ENCODE results near the gene METTL24.
"Not testable (repeated sequence)": the region's sequence is repeated elsewhere in the genome, so short reads cannot be mapped to it uniquely, and the experiment has no call there.

METTL24 gene

DNA sequence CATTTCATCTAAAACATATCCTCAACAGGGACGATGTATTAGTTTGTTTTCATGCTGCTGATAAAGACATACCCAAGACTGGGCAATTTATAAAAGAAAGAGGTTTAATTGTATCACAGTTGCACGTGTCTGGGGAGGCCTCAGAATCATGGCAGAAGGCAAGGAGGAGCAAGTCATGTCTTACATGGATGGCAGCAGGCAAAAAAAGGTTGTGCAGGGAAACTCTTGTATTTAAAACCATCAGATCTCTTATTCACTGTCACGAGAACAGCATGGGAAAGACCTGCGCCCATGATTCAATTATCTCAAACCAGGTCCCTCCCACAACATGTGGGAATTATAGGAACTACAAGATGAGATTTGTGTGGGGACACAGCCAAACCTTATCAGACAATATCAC is 48.7 kb downstream of the METTL24 start:
- DNase-seq: not testable (repeated sequence)

DNA sequence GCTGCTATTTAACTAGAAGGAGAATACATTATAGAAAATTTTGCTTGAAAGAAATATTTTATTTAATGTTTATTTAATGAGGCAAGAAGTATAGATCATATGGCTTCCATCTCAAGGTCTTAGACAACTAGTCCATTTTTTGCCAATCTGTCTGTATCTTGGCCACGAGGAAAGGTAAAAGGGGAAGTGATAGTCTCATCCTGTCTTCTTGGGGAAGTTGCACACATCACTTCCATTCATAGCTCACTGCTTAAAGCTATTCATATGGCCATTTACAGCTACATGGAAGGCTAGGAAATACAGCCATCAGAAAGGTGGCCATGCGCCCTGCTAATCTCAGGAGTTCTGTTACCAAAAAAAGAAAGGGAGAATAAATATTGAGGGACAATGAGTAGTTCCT is 50.8 kb downstream of the METTL24 start:
- no peak for DNase-seq

- not testable (repeated sequence) for DNase-seq
Observed at GRCh38 chr6:110305832-110306231, 52.3 kb downstream of the METTL24 start.

- DNase-seq: not testable (repeated sequence)
Observed at GRCh38 chr6:110303692-110304091, 54.5 kb downstream of the METTL24 start.

DNA sequence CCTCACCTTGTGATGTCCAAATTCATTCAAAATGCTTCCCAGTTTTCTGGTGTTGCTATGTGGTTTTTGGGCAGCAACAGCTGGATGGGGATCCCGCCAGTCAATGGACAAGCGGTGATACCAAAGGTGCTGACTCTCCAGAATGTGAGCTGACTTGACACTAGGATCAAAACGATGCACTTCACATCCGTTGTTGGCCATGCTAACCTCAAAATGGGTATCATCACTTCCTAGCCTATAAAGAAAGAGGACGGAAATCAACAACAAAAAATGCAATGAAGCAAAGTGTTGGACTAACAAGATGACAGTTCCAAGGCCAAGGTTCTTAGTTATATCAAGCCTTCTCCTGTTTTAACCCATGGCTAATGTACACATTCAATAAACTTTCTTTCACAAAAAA is 59.2 kb downstream of the METTL24 start:
- no peak for DNase-seq

- no peak for DNase-seq
Observed at GRCh38 chr6:110298411-110298810, 59.7 kb downstream of the METTL24 start.

GRCh38 chr6:110296241-110297025 is 61.7 kb downstream of the METTL24 start:
- DNase-seq: no peak

- no peak for DNase-seq
Observed at GRCh38 chr6:110295451-110296165, 62.5 kb downstream of the METTL24 start.

- DNase-seq: no peak
Observed at GRCh38 chr6:110287462-110288341, 70.4 kb downstream of the METTL24 start.

DNA sequence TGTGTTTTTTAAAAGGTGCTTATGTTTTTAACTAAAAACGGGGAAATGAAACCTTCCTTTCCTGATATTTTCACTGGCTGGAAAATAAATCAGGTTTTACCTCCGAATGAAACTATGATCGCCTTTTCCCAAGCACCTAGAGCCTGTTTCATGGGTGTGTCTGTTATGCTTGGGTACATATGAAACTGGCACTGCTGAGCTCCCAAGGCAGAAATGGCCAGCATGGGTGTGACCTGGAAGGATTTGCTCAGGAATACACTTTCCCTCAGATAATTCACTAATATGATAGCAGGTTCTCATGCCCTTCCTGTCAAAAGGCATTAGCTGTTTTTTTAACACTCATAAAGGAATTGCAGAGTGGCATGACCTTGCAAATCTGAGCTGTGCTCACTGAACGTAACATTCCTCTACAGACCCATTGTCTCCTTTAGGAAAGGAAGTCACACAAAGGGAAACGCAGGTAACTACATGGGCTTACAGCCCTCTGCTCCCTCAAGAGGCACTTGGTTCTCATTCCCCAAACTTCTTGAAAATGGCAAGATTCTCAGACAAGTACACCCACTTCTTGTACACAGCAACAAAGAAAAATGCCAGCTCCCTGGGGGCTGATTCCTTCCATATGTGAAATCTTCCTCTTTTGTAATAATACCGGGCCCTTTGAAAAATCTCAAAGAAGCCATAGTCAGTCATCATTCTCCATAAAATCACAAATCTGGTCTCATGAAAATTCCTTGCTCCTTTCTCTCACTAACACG is 72.7 kb downstream of the METTL24 start:
- no peak for DNase-seq

GRCh38 chr6:110284855-110285254 is 73.3 kb downstream of the METTL24 start:
- no peak for DNase-seq

GRCh38 chr6:110283657-110284056 is 74.5 kb downstream of the METTL24 start:
- DNase-seq: no peak

DNA sequence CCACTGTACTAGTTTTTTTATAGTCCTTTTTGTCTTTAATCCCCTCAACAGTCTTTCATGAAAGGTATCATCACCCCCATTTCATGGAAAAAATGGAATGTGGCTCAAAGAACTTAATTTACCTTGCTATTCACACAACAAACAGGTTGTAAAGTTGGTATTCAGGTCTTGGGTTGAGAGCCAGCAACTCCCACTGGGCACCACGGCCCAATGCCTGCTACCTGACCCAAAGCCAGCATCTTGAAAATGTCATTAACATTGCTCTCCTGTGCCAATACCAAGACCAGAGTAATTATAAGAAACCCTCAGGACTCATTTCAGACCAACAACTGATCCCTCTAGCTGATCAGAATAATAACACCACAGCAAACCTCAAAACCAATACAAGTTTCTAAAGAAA is 75.7 kb downstream of the METTL24 start:
- no peak for DNase-seq

- no peak for DNase-seq
Observed at GRCh38 chr6:110277100-110277665, 81.0 kb downstream of the METTL24 start.

- not testable (repeated sequence) for DNase-seq
Observed at GRCh38 chr6:110272781-110273180, 85.4 kb downstream of the METTL24 start.

DNA sequence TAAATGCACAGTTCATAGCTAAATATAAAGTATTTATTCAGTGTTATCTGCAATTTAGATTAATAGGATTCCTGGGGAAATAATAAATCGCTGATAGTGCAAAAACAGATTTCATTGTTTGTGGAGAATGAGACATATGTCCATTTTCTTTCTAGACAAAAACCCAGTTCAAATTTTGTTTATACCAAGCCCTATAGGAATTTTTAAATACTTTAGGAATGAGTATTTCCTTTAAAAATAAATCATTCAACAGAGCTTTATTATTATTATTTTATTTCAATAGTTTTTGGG is 86.5 kb downstream of the METTL24 start:
- no peak for DNase-seq

DNA sequence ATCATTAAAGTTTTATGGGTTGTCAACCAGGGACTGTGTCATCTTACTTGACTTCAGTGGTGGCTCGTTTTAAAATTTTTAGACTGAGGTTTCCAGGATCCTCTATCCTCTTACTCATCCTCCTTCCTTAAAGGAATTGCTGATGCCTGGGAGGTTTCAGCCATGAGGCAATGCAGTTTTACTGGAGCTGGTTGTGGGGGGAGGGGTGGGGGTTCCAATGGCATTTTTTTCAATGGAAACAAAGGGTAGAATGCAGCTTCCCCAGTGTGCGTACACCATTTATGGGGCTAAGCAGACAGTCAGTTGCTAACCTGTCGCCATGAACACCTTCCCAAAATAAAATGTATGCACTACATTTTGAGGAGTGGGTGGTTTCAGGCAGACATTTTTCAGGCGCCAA is 88.0 kb downstream of the METTL24 start:
- no peak for DNase-seq

- no peak for DNase-seq
Observed at GRCh38 chr6:110269623-110270022, 88.5 kb downstream of the METTL24 start.

GRCh38 chr6:110266996-110267395 is 91.2 kb downstream of the METTL24 start:
- no peak for DNase-seq

DNA sequence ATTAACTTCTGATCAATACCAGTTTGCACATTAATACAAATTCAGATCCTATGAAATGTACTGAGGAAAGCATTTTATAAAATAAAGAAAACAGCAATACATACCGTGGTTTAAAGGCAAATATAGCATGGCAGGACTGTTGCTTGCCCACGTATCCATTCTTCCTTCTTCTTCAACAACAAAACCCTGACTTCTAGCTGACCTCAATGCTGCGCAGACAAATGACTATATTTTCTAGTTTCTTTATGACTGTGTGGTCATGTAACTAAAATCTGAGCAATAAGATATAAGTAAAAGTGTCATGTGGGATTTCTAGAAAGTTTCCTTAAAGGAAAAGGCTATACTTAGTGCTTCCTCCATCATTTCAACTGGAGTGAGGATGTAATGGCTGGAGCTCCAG is 92.9 kb downstream of the METTL24 start:
- no peak for DNase-seq

DNA sequence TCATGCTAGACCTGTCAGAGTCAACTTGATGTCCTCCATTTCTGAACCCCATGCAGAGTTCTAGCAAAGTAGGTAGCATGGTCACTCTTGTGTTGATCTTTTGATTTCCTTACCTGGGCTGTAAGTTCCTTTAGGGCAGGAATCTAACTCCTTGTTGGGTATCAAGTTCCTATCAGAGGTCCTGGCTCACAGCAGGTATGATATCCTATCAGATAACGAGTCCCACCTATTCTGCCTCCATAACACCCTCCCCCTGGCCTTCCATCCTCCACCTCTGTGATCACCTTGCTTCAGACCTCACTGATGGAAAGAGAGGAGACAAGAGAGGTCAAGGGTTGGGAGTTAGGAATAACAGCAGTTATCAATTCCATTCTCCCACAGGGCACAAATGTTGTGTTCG is 101.8 kb downstream of the METTL24 start:
- DNase-seq: no peak

DNA sequence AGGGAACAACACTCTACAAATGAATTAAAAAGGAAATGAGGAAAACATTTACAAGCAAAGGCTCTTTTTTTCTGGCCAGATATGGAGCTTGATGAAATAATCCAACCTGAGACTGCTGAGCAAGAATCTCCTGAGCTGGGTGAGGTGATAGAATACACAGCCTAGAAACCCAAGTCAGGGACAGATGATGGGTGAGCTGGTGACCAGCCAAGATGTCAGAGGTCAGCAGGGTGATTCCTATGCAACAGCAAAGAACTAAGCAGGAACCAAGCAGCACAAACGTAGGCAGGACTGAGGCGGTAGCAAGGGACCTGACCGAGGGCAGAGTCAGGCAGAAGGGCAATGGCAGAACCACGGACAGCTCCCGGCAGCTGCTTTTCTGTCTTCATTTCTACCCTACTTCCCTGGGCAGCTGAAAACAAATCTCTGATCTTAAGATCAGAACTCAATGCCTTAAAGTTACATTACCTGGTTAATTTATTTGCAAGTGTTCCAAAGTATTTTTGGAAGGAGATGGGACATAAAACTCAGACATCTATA is 102.9 kb downstream of the METTL24 start:
- no peak for DNase-seq
